ENCODE results near the gene EXOSC9. TPM values are rescaled to one million over a fixed set of nuclear protein-coding genes. Genes with fewer than 3 reads are reported as not detected.

Gene EXOSC9
- total RNA-seq, 1 donor from 2014 or later = 15.8 TPM

- Mint-ChIP-seq H3K4me3 (ENCODE audit: unreplicated experiment) (peak within 1 kb of the TSS; percentile 82), H3K9me3 (ENCODE audit: low read depth) (no peaks in the 10 kb centered on the region), H3K27me3 (ENCODE audit: low read depth) (peaks cover 36% of the 10 kb centered on the region), H3K27ac (ENCODE audit: unreplicated experiment) (no peak within 1 kb of the TSS), H3K4me1 (ENCODE audit: low read depth) (peaks cover 9% of the 10 kb centered on the region), H3K36me3 (ENCODE audit: low read depth) (no peaks in the 10 kb centered on the region)
- no peak for DNase-seq (ENCODE audit: low spot score)
- no peak for TF ChIP-seq CTCF (IDR thresholded peaks at IDR 0.05)
Observed at GRCh38 chr4:121764702-121765367, 36.3 kb upstream of the EXOSC9 start, which contains the start of gene SMIM43. Gene SMIM43 (minus strand): TSS chr4:121765164. CDS start chr4:121765105, 59 bp downstream.

- no peak for DNase-seq (ENCODE audit: low spot score)
- Mint-ChIP-seq H3K27ac (ENCODE audit: unreplicated experiment) (no peak overlapping the region), H3K4me1 (ENCODE audit: low read depth) (peaks cover 9% of the 10 kb centered on the region), H3K9me3 (ENCODE audit: low read depth) (no peaks in the 10 kb centered on the region), H3K27me3 (ENCODE audit: low read depth) (peaks cover 41% of the 10 kb centered on the region), H3K36me3 (ENCODE audit: low read depth) (no peaks in the 10 kb centered on the region), H3K4me3 (ENCODE audit: unreplicated experiment) (peak overlapping the region; percentile 82)
- no peak for TF ChIP-seq CTCF (IDR thresholded peaks at IDR 0.05)
Observed at GRCh38 chr4:121765368-121765705, 35.8 kb upstream of the EXOSC9 start.

- H3K9me3 Mint-ChIP-seq (ENCODE audit: low read depth) = no peaks in the 10 kb centered on the region
- H3K36me3 Mint-ChIP-seq (ENCODE audit: low read depth) = no peaks in the 10 kb centered on the region
- H3K27me3 Mint-ChIP-seq (ENCODE audit: low read depth) = peaks cover 44% of the 10 kb centered on the region
- H3K4me1 Mint-ChIP-seq (ENCODE audit: low read depth) = peaks cover 9% of the 10 kb centered on the region
- no peak overlapping the region for H3K4me3 Mint-ChIP-seq (ENCODE audit: unreplicated experiment)
- H3K27ac Mint-ChIP-seq (ENCODE audit: unreplicated experiment) = no peak overlapping the region
- DNase-seq (ENCODE audit: low spot score) = no peak
- TF ChIP-seq CTCF (IDR thresholded peaks at IDR 0.05) = no peak
Observed at GRCh38 chr4:121765971-121766538, 35.1 kb upstream of the EXOSC9 start.

- H3K27me3 Mint-ChIP-seq (ENCODE audit: low read depth) = peaks cover 42% of the 10 kb centered on the region
- DNase-seq (ENCODE audit: low spot score) = no peak
- no peaks in the 10 kb centered on the region for H3K36me3 Mint-ChIP-seq (ENCODE audit: low read depth)
- peaks cover 9% of the 10 kb centered on the region for H3K4me1 Mint-ChIP-seq (ENCODE audit: low read depth)
- H3K9me3 Mint-ChIP-seq (ENCODE audit: low read depth) = no peaks in the 10 kb centered on the region
- TF ChIP-seq CTCF (IDR thresholded peaks at IDR 0.05) = no peak
- H3K27ac Mint-ChIP-seq (ENCODE audit: unreplicated experiment) = no peak overlapping the region
- H3K4me3 Mint-ChIP-seq (ENCODE audit: unreplicated experiment) = no peak overlapping the region
Observed at GRCh38 chr4:121767166-121767565, 34.0 kb upstream of the EXOSC9 start.

GRCh38 chr4:121769341-121769740 is 31.8 kb upstream of the EXOSC9 start:
- peaks cover 9% of the 10 kb centered on the region for H3K4me1 Mint-ChIP-seq (ENCODE audit: low read depth)
- no peak overlapping the region for H3K4me3 Mint-ChIP-seq (ENCODE audit: unreplicated experiment)
- no peaks in the 10 kb centered on the region for H3K36me3 Mint-ChIP-seq (ENCODE audit: low read depth)
- no peaks in the 10 kb centered on the region for H3K9me3 Mint-ChIP-seq (ENCODE audit: low read depth)
- H3K27ac Mint-ChIP-seq (ENCODE audit: unreplicated experiment) = no peak overlapping the region
- TF ChIP-seq CTCF (IDR thresholded peaks at IDR 0.05) = no peak
- no peak for DNase-seq (ENCODE audit: low spot score)
- peaks cover 25% of the 10 kb centered on the region for H3K27me3 Mint-ChIP-seq (ENCODE audit: low read depth)
